HEK293 (cell line): Measurements from ENCODE around the gene LSS.
"Not testable (repeated sequence)": the region's sequence is repeated elsewhere in the genome, so short reads cannot be mapped to it uniquely, and the experiment has no call there.

Source experiments
- CTCF ChIA-PET: fragments of 350-600 bp; formaldehyde crosslinking; extraction: SDS; loops from one replicate; lab custom pipeline; 2021; ENCODE audit warnings: antibody characterized with exemption; lab: Yijun Ruan, JAX
- POLR2A ChIA-PET: fragments of 300-600 bp; formaldehyde crosslinking; extraction: SDS; loops from one replicate; lab custom pipeline; 2020; ENCODE audit warnings: antibody characterized with exemption, inconsistent platforms; lab: Yijun Ruan, JAX
- H3K27ac ChIP-seq: fragments of 200-500 bp; sonication (Bioruptor generic); 2 replicates; pipeline ENCODE4 v1.5.1; 2014; ENCODE audit warnings: low read depth, low read length, control low read depth, inconsistent platforms; ENCODE audit errors: extremely low read depth
- H3K36me3 ChIP-seq, 2 experiments: fragments of 200-500 bp in 1 of 2; sonication (Bioruptor generic) in 1 of 2; 1 replicate in 1 of 2; 2 replicates in 1 of 2; pipeline ENCODE4 v1.5.1; 2014 to 2017; ENCODE audit warnings: inconsistent platforms in 2 of 2, low read length in 2 of 2; ENCODE audit not compliant: control insufficient read depth in 2 of 2, insufficient read depth in 1 of 2
- H3K4me1 ChIP-seq: fragments of 200-500 bp; sonication (Bioruptor generic); 2 replicates; pipeline ENCODE4 v1.5.1; 2014; ENCODE audit warnings: mild to moderate bottlenecking, low read length, inconsistent platforms; ENCODE audit not compliant: control insufficient read depth, insufficient read depth
- H3K4me3 ChIP-seq: 2 replicates; pipeline ENCODE4 v1.5.1; 2011; ENCODE audit warnings: low read depth, mild to moderate bottlenecking, control low read depth, low read length, moderate library complexity
- H3K9me3 ChIP-seq: fragments of 200-500 bp; sonication (Bioruptor generic); 2 replicates; pipeline ENCODE4 v1.5.1; 2014; ENCODE audit warnings: low read depth, low read length, inconsistent platforms; ENCODE audit not compliant: control insufficient read depth, insufficient read depth
- EGR2 ChIP-seq: fragments of 450-650 bp; formaldehyde crosslinking; IDR thresholded peaks from 2 replicates; pipeline ENCODE4 v1.5.1; 2016; ENCODE audit warnings: low read depth, missing biosample characterization, missing genetic modification characterization
- GLIS1 ChIP-seq: fragments of 450-650 bp; formaldehyde crosslinking; IDR thresholded peaks from 2 replicates; pipeline ENCODE4 v1.5.1; 2016; ENCODE audit warnings: missing biosample characterization, missing genetic modification characterization
- MZF1 ChIP-seq: fragments of 450-650 bp; formaldehyde crosslinking; IDR thresholded peaks from 2 replicates; pipeline ENCODE4 v1.5.1; 2017; ENCODE audit warnings: missing biosample characterization, missing genetic modification characterization, borderline replicate concordance
- SP2 ChIP-seq: fragments of 450-650 bp; formaldehyde crosslinking; IDR thresholded peaks from 2 replicates; pipeline ENCODE4 v1.5.1; 2016; ENCODE audit warnings: missing biosample characterization, missing genetic modification characterization
- ZBTB1 ChIP-seq: fragments of 450-650 bp; formaldehyde crosslinking; IDR thresholded peaks from 2 replicates; pipeline ENCODE4 v1.5.1; 2016; ENCODE audit warnings: missing biosample characterization, missing genetic modification characterization
- ZBTB7A ChIP-seq: fragments of 450-650 bp; formaldehyde crosslinking; IDR thresholded peaks from 2 replicates; pipeline ENCODE4 v1.5.1; 2016; ENCODE audit warnings: low read depth, missing biosample characterization, missing genetic modification characterization
- ZFHX2 ChIP-seq: fragments of 450-650 bp; formaldehyde crosslinking; conservative IDR thresholded peaks from 2 replicates; pipeline ENCODE4 v1.5.1; 2016; ENCODE audit warnings: missing biosample characterization, missing genetic modification characterization
- ZIC2 ChIP-seq: fragments of 450-650 bp; formaldehyde crosslinking; IDR thresholded peaks from 2 replicates; pipeline ENCODE4 v1.5.1; 2016; ENCODE audit warnings: missing biosample characterization, missing genetic modification characterization
- ZNF138 ChIP-seq: fragments of 450-650 bp; formaldehyde crosslinking; IDR thresholded peaks from 2 replicates; pipeline ENCODE4 v1.5.1; 2016; ENCODE audit warnings: missing biosample characterization, missing genetic modification characterization, borderline replicate concordance
- ZNF140 ChIP-seq: fragments of 450-650 bp; formaldehyde crosslinking; IDR thresholded peaks from 2 replicates; pipeline ENCODE4 v1.5.1; 2016; ENCODE audit warnings: missing biosample characterization, missing genetic modification characterization
- ZNF214 ChIP-seq: fragments of 450-650 bp; formaldehyde crosslinking; IDR thresholded peaks from 2 replicates; pipeline ENCODE4 v1.5.1; 2017; ENCODE audit warnings: missing biosample characterization, mild to moderate bottlenecking, missing genetic modification characterization, borderline replicate concordance
- ZNF302 ChIP-seq: fragments of 450-650 bp; formaldehyde crosslinking; IDR thresholded peaks from 2 replicates; pipeline ENCODE4 v1.5.1; 2016; ENCODE audit warnings: missing biosample characterization, missing genetic modification characterization, low read depth
- ZNF341 ChIP-seq: fragments of 450-650 bp; formaldehyde crosslinking; IDR thresholded peaks from 2 replicates; pipeline ENCODE4; 2016; ENCODE audit warnings: low read depth, missing biosample characterization, missing genetic modification characterization
- ZNF391 ChIP-seq: fragments of 450-650 bp; formaldehyde crosslinking; IDR thresholded peaks from 2 replicates; pipeline ENCODE4 v1.5.1; 2016; ENCODE audit warnings: low read depth, missing biosample characterization, missing genetic modification characterization, borderline replicate concordance
- ZNF394 ChIP-seq: fragments of 450-650 bp; formaldehyde crosslinking; IDR thresholded peaks from 2 replicates; pipeline ENCODE4 v1.5.1; 2016; ENCODE audit warnings: missing biosample characterization, missing genetic modification characterization, mild to moderate bottlenecking, moderate library complexity, borderline replicate concordance
- ZNF433 ChIP-seq: fragments of 450-650 bp; formaldehyde crosslinking; IDR thresholded peaks from 2 replicates; pipeline ENCODE4 v1.5.1; 2016; ENCODE audit warnings: missing biosample characterization, missing genetic modification characterization, low read depth
- ZNF473 ChIP-seq: fragments of 450-650 bp; formaldehyde crosslinking; IDR thresholded peaks from 2 replicates; pipeline ENCODE4 v1.5.1; 2017; ENCODE audit warnings: missing biosample characterization, missing genetic modification characterization
- ZNF549 ChIP-seq: fragments of 450-650 bp; IDR thresholded peaks from 2 replicates; pipeline ENCODE4 v1.5.1; 2018; ENCODE audit warnings: missing biosample characterization, missing genetic modification characterization, mild to moderate bottlenecking, inconsistent platforms, moderate library complexity
- ZNF560 ChIP-seq: fragments of 450-650 bp; formaldehyde crosslinking; IDR thresholded peaks from 2 replicates; pipeline ENCODE4 v1.5.1; 2017; ENCODE audit warnings: missing biosample characterization, missing genetic modification characterization, borderline replicate concordance
- TF ChIP-seq, protein P1 (sequence below): fragments of 450-650 bp; formaldehyde crosslinking; IDR thresholded peaks from 2 replicates; pipeline ENCODE4 v1.5.1; 2016; ENCODE audit warnings: missing biosample characterization, missing genetic modification characterization
- TF ChIP-seq, protein P2 (sequence below): fragments of 450-650 bp; formaldehyde crosslinking; IDR thresholded peaks from 2 replicates; pipeline ENCODE4 v1.5.1; 2016; ENCODE audit warnings: missing biosample characterization, missing genetic modification characterization
- TF ChIP-seq, protein P3 (sequence below): fragments of 450-650 bp; formaldehyde crosslinking; IDR thresholded peaks from 2 replicates; pipeline ENCODE4 v1.5.1; 2016; ENCODE audit warnings: missing biosample characterization, missing genetic modification characterization

LSS gene

DNA sequence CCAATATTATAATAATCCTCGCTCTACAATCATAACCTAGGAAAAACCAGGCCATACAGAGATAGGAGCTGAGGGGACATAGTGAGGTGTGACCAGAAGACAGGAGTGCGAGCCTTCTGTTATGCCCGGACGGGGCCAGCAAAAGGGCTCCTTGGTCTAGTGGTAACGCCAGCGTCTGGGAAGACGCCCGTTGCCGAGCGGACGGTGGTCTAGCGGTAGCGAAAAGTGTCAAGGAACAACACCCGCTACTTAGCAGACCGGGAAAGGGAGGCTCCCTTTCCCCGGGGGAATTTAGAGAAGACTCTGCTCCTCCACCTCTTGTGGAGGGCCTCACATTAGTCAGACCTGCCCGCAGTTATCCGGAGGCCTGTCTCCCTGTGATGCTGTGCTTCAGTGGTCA, 4.9 kb downstream of the LSS start:
- H3K4me1 ChIP-seq, H3K9me3 ChIP-seq, POLR2A ChIA-PET, H3K27ac ChIP-seq, H3K4me3 ChIP-seq: not testable (repeated sequence)
- CTCF ChIA-PET = interaction anchor here (0.6 kb wide), 1 partner anchor 65 kb away, joined by 3 read pairs; no protein-coding TSS in a partner anchor
- peaks cover 9 to 37% of the 10 kb centered on the region in 2 experiments; a peak in 2 of 3 replicates for H3K36me3 ChIP-seq

DNA sequence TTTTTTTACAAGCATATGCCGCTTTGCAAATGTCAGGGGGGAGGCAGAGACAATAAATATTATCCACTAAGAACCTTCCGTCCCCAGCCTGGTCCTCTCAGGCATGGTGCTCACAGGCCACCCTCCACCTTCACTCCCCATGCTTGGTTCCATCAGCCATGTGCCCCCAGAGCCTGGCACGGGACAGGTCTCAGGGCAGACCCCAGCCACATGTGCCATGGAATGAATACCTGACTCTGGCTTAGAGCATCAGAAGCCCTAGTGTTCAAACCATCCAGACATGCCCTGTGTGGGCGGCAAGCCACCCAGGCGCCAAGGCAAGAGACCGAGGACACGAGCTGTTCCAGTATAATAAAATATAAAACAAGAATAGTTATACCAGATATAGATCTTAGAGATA, 5.4 kb downstream of the LSS start:
- CTCF ChIA-PET = interaction anchor here (0.6 kb wide), 1 partner anchor 64 kb away, joined by 3 read pairs; no protein-coding TSS in a partner anchor
- TF ChIP-seq ZBTB7A (no peak), ZFHX2 (tag by site-specific recombination) (peak; percentile 41; the same call in 1 of the 2 replicates)
- H3K36me3 ChIP-seq = peaks cover 12 to 37% of the 10 kb centered on the region in 2 experiments; a peak in 2 of 3 replicates
- POLR2A ChIA-PET = no interaction called here
- peaks cover 8% of the 10 kb centered on the region; the same call in 1 of the 2 replicates for H3K4me1 ChIP-seq
- H3K9me3 ChIP-seq = no peaks in the 10 kb centered on the region
- no peak overlapping the region for H3K27ac ChIP-seq
- H3K4me3 ChIP-seq = no peak overlapping the region

DNA sequence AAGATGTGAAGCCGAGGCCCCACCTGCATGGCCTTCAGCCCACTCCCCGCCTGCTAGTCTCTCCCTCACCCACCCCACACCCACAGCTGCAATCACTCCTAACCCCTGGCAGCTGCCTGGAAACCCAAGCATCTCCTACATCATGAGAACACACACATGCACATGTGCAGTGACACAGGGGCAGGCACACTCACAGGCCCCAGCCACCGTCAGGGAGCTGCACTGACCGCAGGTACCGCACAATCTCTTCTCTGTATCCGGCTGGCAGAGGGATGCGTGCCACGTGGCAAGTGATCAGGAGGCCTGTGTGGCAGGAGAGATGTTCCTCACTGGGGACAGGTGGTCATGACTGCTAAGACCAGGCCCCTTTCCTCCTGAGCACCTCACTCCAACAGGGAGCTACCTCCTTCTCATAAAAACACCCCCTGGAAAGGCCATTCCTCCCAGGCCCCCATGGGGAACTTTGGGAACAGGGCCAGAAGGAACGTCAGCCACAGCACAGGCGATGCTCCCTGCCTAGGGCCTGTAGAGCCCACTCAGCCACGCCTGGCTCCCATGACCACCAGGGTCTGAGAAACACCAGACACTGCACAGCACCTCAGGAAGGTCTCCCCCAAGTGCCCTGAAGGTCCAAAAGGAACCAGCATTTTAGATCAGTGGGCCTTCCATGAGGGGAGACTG, 6.0 kb downstream of the LSS start:
- H3K4me3 ChIP-seq = no peak overlapping the region
- H3K27ac ChIP-seq = no peak overlapping the region
- H3K9me3 ChIP-seq = no peaks in the 10 kb centered on the region
- CTCF ChIA-PET = no interaction called here
- TF ChIP-seq ZNF302 (tag by site-specific recombination) (no peak), ZNF138 (no peak), ZIC2 (tag by site-specific recombination) (peak; percentile 92), ZBTB1 (tag by site-specific recombination) (no peak), ZNF560 (no peak), ZNF473 (tag by site-specific recombination) (no peak), MZF1 (tag by site-specific recombination) (no peak), GLIS1 (peak; percentile 90), ZFHX2 (tag by site-specific recombination) (peak; percentile 90), ZNF394 (no peak), ZNF549 (tag by site-specific recombination) (no peak), ZNF140 (tag by site-specific recombination) (no peak), EGR2 (tag by site-specific recombination) (peak; percentile 91), SP2 (tag by site-specific recombination) (no peak), ZNF214 (tag by site-specific recombination) (no peak), ZNF433 (tag by site-specific recombination) (no peak), ZNF341 (tag by site-specific recombination) (no peak), ZNF391 (no peak)
- TF ChIP-seq, protein P1, sequence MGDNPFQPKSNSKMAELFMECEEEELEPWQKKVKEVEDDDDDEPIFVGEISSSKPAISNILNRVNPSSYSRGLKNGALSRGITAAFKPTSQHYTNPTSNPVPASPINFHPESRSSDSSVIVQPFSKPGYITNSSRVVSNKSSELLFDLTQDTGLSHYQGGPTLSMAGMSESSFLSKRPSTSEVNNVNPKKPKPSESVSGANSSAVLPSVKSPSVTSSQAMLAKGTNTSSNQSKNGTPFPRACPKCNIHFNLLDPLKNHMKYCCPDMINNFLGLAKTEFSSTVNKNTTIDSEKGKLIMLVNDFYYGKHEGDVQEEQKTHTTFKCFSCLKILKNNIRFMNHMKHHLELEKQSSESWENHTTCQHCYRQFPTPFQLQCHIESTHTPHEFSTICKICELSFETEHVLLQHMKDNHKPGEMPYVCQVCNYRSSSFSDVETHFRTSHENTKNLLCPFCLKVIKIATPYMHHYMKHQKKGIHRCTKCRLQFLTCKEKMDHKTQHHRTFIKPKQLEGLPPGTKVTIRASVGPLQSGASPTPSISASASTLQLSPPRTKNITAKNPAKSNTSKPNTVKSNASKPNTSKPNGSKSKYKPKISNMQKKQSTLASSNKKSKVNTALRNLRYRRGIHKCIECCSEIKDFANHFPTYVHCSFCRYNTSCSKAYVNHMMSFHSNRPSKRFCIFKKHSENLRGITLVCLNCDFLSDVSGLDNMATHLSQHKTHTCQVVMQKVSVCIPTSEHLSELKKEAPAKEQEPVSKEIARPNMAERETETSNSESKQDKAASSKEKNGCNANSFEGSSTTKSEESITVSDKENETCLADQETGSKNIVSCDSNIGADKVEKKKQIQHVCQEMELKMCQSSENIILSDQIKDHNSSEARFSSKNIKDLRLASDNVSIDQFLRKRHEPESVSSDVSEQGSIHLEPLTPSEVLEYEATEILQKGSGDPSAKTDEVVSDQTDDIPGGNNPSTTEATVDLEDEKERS (tag by site-specific recombination) = no peak
- TF ChIP-seq, protein P2, sequence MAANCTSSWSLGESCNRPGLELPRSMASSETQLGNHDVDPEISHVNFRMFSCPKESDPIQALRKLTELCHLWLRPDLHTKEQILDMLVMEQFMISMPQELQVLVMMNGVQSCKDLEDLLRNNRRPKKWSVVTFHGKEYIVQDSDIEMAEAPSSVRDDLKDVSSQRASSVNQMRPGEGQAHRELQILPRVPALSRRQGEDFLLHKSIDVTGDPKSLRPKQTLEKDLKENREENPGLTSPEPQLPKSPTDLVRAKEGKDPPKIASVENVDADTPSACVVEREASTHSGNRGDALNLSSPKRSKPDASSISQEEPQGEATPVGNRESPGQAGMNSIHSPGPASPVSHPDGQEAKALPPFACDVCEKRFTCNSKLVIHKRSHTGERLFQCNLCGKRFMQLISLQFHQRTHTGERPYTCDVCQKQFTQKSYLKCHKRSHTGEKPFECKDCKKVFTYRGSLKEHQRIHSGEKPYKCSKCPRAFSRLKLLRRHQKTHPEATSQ (tag by site-specific recombination) = no peak
- TF ChIP-seq, protein P3, sequence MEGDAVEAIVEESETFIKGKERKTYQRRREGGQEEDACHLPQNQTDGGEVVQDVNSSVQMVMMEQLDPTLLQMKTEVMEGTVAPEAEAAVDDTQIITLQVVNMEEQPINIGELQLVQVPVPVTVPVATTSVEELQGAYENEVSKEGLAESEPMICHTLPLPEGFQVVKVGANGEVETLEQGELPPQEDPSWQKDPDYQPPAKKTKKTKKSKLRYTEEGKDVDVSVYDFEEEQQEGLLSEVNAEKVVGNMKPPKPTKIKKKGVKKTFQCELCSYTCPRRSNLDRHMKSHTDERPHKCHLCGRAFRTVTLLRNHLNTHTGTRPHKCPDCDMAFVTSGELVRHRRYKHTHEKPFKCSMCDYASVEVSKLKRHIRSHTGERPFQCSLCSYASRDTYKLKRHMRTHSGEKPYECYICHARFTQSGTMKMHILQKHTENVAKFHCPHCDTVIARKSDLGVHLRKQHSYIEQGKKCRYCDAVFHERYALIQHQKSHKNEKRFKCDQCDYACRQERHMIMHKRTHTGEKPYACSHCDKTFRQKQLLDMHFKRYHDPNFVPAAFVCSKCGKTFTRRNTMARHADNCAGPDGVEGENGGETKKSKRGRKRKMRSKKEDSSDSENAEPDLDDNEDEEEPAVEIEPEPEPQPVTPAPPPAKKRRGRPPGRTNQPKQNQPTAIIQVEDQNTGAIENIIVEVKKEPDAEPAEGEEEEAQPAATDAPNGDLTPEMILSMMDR (tag by site-specific recombination) = no peak
- H3K4me1 ChIP-seq = peaks cover 8% of the 10 kb centered on the region; the same call in 1 of the 2 replicates
- POLR2A ChIA-PET = no interaction called here
- peaks cover 13 to 37% of the 10 kb centered on the region in 2 experiments; a peak in 2 of 3 replicates for H3K36me3 ChIP-seq
